GM19238 (cell line): ENCODE results near the gene PRKD1.
"Not testable (repeated sequence)": the region's sequence is repeated elsewhere in the genome, so short reads cannot be mapped to it uniquely, and the experiment has no call there.

Source experiments
- DNase-seq: peaks from one replicate; pipeline ENCODE4 v3.0.0; 2011; ENCODE audit warnings: low spot score; ENCODE audit not compliant: insufficient read length

Gene PRKD1

GRCh38 chr14:29799464-29800095 lies 128.1 kb downstream of the PRKD1 start:
- DNase-seq, result no peak

DNA sequence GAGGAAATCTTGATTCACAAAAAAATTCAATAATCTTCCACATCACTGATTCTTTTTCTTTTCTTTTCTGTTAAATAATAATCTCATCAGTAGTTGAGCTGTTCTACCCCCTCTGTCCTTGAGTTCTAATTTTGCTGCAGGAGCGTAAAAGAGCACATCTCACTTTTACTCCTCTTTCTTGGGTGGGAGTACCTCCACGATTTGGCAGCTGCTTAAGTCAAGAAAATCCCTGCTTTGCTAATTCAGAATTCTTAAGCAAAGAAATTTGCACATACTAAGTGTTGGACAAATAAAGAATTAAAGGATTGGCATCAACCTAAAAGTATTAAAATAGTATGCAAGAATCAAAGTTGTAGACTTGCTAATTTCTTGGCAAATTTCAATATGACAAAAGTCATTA lies 128.8 kb downstream of the PRKD1 start:
- no peak for DNase-seq

GRCh38 chr14:29798108-29798663 lies 129.5 kb downstream of the PRKD1 start:
- no peak for DNase-seq

- no peak for DNase-seq
These were observed 130.8 kb downstream of the PRKD1 start for GRCh38 chr14:29796853-29797252.

DNA sequence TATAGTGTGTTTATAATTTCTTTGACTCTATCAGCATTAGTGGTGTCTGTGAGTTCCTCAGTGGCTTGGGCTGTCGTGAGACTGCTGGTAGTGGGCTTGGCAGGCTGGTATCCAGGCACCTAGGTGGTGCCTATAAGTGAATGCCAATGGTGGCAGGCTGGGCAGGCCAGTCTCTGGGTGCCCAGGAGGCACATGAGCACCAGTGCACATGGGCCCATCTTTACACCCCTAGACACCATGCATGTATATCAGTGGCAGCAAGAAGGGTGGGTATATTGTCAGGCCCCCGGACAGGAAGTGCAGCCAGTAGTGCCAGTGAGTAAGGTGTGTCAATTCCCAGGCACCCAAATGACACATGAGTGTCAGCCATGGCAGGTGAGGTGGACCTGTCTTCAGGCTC lies 138.2 kb downstream of the PRKD1 start:
- no peak for DNase-seq

DNA sequence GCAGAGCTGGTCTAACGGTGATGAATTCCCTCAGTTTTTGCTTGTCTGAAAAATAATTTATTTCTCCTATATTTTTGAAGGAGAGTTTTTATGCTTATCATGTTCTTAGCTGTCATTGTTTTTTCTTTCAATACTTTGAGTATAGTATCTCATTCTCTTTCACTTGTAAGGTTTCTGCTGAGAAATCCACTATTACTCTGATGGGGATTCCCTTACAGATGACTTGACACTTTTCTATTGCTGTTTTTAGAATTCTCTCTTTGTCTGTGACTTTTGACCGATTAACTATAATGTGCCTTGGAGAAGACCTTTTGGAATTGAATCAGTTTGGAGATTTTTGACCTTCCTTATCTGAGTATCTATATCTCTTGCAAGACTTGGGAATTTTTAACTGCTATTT lies 139.6 kb downstream of the PRKD1 start:
- no peak for DNase-seq

- DNase-seq, result no peak
These were observed 144.1 kb downstream of the PRKD1 start for GRCh38 chr14:29783556-29783955.

DNA sequence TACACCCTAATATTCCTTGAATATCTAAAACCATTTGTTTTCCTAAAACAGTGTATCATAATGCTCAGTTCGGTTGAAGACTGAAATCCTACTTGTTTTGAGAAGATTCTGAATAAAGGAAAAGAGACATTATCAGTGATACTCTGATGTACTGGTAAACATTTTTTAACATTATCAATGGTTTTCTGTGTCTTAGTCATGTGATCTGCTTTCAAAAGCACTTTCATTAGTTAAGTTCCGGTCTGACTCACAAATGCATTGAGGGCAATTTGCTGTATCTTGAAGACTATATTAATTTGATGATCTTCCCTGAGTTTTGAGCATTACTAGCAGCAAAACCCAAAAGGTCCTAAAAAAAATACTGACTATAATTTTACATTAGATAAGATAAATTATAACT lies 145.6 kb downstream of the PRKD1 start:
- DNase-seq, result no peak

- not testable (repeated sequence) for DNase-seq
These were observed 150.5 kb downstream of the PRKD1 start for GRCh38 chr14:29777142-29777541.

- no peak for DNase-seq
These were observed 153.7 kb downstream of the PRKD1 start for GRCh38 chr14:29773990-29774389.

GRCh38 chr14:29763342-29763858 lies 164.2 kb downstream of the PRKD1 start:
- DNase-seq, result no peak

- no peak for DNase-seq
These were observed 167.9 kb downstream of the PRKD1 start for GRCh38 chr14:29759521-29760340.

GRCh38 chr14:29757711-29758233 lies 169.9 kb downstream of the PRKD1 start:
- no peak for DNase-seq

- DNase-seq, result no peak
These were observed 170.4 kb downstream of the PRKD1 start for GRCh38 chr14:29757188-29757680.

DNA sequence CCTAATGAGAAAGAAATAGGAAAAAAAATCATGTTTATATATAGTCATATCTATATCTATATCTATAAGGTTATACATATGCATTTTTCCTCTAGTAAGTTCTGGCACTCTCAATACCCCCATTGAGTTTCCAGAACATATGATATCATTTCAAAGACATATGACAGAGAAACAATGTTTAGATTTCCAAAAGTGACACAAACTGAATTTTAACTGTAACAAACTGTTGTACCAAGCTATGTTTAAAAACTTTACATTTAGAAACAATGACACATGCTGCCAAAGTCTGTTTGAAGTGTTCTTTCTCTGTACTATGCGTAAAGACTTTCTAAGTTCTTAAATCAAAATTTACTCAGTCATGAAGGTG lies 171.6 kb downstream of the PRKD1 start:
- no peak for DNase-seq

DNA sequence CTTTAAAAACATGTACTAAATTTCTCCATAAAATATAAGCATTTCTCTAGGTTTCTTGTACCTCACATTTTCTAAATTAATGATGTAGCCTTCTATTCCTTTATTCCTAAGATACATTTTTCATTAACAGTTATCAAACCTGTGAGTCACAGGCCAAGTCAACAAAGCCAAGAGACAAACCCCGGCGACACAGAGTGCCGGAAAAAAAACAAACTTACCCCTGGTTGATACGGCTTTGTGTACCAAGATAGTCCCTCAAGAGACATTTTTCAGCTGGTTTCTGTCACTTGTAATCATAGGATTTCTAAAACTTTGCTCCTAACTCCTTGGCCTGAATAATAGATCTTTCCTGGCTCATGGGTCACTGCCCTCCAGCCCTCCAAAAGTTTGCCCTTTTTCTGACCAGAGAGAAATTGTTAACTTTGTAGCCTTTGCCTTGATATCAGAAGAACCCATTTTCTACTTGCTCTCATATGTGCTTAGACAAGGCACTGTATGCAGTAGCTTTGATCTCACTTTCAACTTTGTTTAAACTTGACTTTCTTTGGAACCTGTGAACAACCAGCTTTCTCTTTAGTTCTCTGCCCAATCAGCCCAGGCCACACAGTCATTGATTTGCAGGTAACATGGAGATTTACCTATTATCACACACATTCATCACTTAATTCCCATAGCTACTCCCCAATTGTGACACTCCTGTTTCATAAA lies 172.2 kb downstream of the PRKD1 start:
- DNase-seq, result no peak

- DNase-seq, result no peak
These were observed 173.5 kb downstream of the PRKD1 start for GRCh38 chr14:29754134-29754533.

- DNase-seq, result no peak
These were observed 175.3 kb downstream of the PRKD1 start for GRCh38 chr14:29752221-29752923.

- DNase-seq, result no peak
These were observed 177.8 kb downstream of the PRKD1 start for GRCh38 chr14:29749829-29750228.

GRCh38 chr14:29749327-29749726 lies 178.3 kb downstream of the PRKD1 start:
- no peak for DNase-seq

DNA sequence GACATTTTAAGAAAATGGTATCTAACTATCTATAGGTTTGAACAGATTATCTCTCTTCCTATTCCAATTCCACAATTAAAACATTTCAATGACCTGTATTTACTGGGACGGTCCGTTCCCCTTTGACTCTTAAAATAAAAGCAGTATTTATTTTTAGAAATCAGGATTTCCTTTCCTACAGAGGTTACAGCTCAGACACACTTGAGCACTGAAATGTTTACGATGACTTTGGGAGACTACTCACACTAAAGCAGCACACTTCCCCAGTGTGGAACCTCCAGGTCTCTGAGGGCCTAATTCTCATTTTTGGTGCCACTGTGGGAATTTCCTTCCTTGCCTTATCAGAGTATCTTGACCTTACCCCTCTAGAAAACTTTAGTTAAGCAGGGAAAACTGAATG lies 181.8 kb downstream of the PRKD1 start:
- no peak for DNase-seq
